Upper lobe of left lung (tissue), 6 donors: ENCODE results near the gene PTPN11. TPM values are rescaled to one million over a fixed set of nuclear protein-coding genes. Genes with fewer than 3 reads are reported as not detected.

Experiments used
- ATAC-seq, 2 donors: fragments of 200-7000 bp; cut with Tn5 transposase; one replicate each; pipeline ENCODE4 v1.9.1; 2022; ENCODE audit warnings: mild to moderate bottlenecking in 2 of 2, moderate library complexity in 2 of 2; ENCODE audit not compliant: low FRiP score in 2 of 2
- DNase-seq, 2 donors: peaks; one replicate each; pipeline ENCODE4 v3.0.0-alpha.2; 2019 to 2020
- H3K27ac ChIP-seq, 4 donors: fragments of 200-600 bp; sonication (generic); one replicate each; pipeline ENCODE4 v1.5.1; 2016 to 2019
- H3K27me3 ChIP-seq, 4 donors: fragments of 200-600 bp; sonication (generic); one replicate each; pipeline ENCODE4 v1.5.1; 2017 to 2019
- H3K36me3 ChIP-seq, 4 donors: fragments of 200-600 bp; sonication (generic); one replicate each; pipeline ENCODE4 v1.5.1; 2016 to 2019
- H3K4me1 ChIP-seq, 4 donors: fragments of 200-600 bp; sonication (generic); one replicate each; pipeline ENCODE4 v1.5.1; 2018 to 2019
- H3K4me3 ChIP-seq, 4 donors: fragments of 200-600 bp; sonication (generic); one replicate each; pipeline ENCODE4 v1.5.1; 2017 to 2019; ENCODE audit warnings: mild to moderate bottlenecking in 2 of 4, moderate library complexity in 1 of 4
- H3K9me3 ChIP-seq, 4 donors: fragments of 200-600 bp; sonication (generic); one replicate each; pipeline ENCODE4 v1.5.1; 2018 to 2019
- CTCF ChIP-seq, 6 experiments: fragments of 450-650 bp in 4 of 6; fragments of 200-600 bp in 2 of 6; sonication (generic) in 2 of 6; IDR thresholded peaks; one replicate each; pipeline ENCODE4 v1.5.1; 2016 to 2019; ENCODE audit warnings: antibody characterized with exemption in 6 of 6
- EP300 ChIP-seq, 4 donors: sonication (generic); formaldehyde crosslinking; IDR thresholded peaks; one replicate each; pipeline ENCODE4 v1.5.1; 2017; ENCODE audit warnings: antibody characterized with exemption in 4 of 4, control low read depth in 2 of 4
- POLR2A ChIP-seq, 4 donors: fragments of 450-650 bp; IDR thresholded peaks; one replicate each; pipeline ENCODE4 v1.5.1; 2016 to 2017; ENCODE audit warnings: antibody characterized with exemption in 4 of 4, mild to moderate bottlenecking in 2 of 4
- POLR2AphosphoS5 ChIP-seq, 2 donors: sonication (generic); formaldehyde crosslinking; IDR thresholded peaks; one replicate each; pipeline ENCODE4 v1.5.1; 2017; ENCODE audit warnings: antibody characterized with exemption in 2 of 2
- WGBS, 2 donors: methylation state at CpG; one replicate each; pipeline ENCODE4 v1.1.5; 2017 to 2018; 5-methylcytosine and 5-hydroxymethylcytosine counted together
- total RNA-seq, 6 donors: library from RNA; depleted of rRNA in 4 of 6; stranded (reverse); fragments of >200 nt in 4 of 6; gene quantifications; one replicate each; pipeline versions ENCODE4 v1.1.0 to v1.2.1, GENCODE V29; 2016 to 2021
- donor health status: DM: no; HTN: no; CAD: no; lungs with moderate emphysema.
- donor health status: DM: no; HTN: yes; CAD: no; lungs with severe emphysema.

The PTPN11 gene
- total RNA-seq, 6 donors from 2014 or later = 52.0 to 99.1 (median 84.5) TPM

GRCh38 chr12:112488257-112488876, 69.6 kb downstream of the PTPN11 start:
- Histone ChIP-seq H3K4me1 (no peaks in the 10 kb centered on the region), H3K27me3 (no peaks in the 10 kb centered on the region), H3K9me3 (no peaks in the 10 kb centered on the region), H3K4me3 (no peak overlapping the region), H3K27ac (no peak overlapping the region), H3K36me3 (peaks cover 22 to 92% (median 64%) of the 10 kb centered on the region in 4 donors)
- no peak for ATAC-seq
- TF ChIP-seq CTCF (IDR thresholded peaks at IDR 0.05) (no peak), POLR2A (IDR thresholded peaks at IDR 0.05) (no peak), EP300 (IDR thresholded peaks at IDR 0.05) (no peak)
- 90% methylated on average over 6 of the region's 6 CpGs for WGBS, 2 donors
- DNase-seq = no peak

GRCh38 chr12:112489456-112489855, 70.7 kb downstream of the PTPN11 start:
- Histone ChIP-seq H3K4me3 (no peak overlapping the region), H3K27me3 (no peaks in the 10 kb centered on the region), H3K4me1 (no peaks in the 10 kb centered on the region), H3K27ac (no peak overlapping the region), H3K36me3 (peaks cover 22 to 92% (median 60%) of the 10 kb centered on the region in 4 donors), H3K9me3 (no peaks in the 10 kb centered on the region)
- ATAC-seq = no peak
- DNase-seq = no peak
- 92 to 95% methylated on average over 6 of the region's 6 CpGs for WGBS, 2 donors
- TF ChIP-seq POLR2AphosphoS5 (IDR thresholded peaks at IDR 0.05) (no peak), CTCF (IDR thresholded peaks at IDR 0.05) (no peak), EP300 (IDR thresholded peaks at IDR 0.05) (no peak), POLR2A (IDR thresholded peaks at IDR 0.05) (no peak)

- ATAC-seq (no peak), DNase-seq (no peak)
- no peak overlapping the region for H3K27ac ChIP-seq
- H3K36me3 ChIP-seq = peaks cover 2 to 74% (median 21%) of the 10 kb centered on the region in 4 donors
- H3K4me1 ChIP-seq = no peaks in the 10 kb centered on the region
- 84 to 94% methylated on average over 3 of the region's 3 CpGs for WGBS, 2 donors
- H3K27me3 ChIP-seq = no peaks in the 10 kb centered on the region
- TF ChIP-seq POLR2AphosphoS5 (IDR thresholded peaks at IDR 0.05) (no peak), POLR2A (IDR thresholded peaks at IDR 0.05) (no peak), CTCF (IDR thresholded peaks at IDR 0.05) (no peak), EP300 (IDR thresholded peaks at IDR 0.05) (no peak)
- H3K9me3 ChIP-seq = no peaks in the 10 kb centered on the region
- no peak overlapping the region for H3K4me3 ChIP-seq
Observed at GRCh38 chr12:112496496-112496895, 77.7 kb downstream of the PTPN11 start.

- Histone ChIP-seq H3K36me3 (peaks cover 9 to 74% (median 28%) of the 10 kb centered on the region in 4 donors), H3K27ac (no peak overlapping the region), H3K4me3 (no peak overlapping the region), H3K27me3 (no peaks in the 10 kb centered on the region), H3K9me3 (no peaks in the 10 kb centered on the region), H3K4me1 (no peaks in the 10 kb centered on the region)
- TF ChIP-seq POLR2A (IDR thresholded peaks at IDR 0.05) = no peak
- no peak for TF ChIP-seq POLR2AphosphoS5 (IDR thresholded peaks at IDR 0.05)
- TF ChIP-seq CTCF (IDR thresholded peaks at IDR 0.05) = no peak
- TF ChIP-seq EP300 (IDR thresholded peaks at IDR 0.05) = no peak
- WGBS, 2 donors = 95 to 96% methylated on average over 1 of the region's 1 CpG
- no peak for ATAC-seq
- no peak for DNase-seq
Observed at GRCh38 chr12:112498580-112498979, 79.8 kb downstream of the PTPN11 start.

- ATAC-seq (no peak), DNase-seq (no peak)
- Histone ChIP-seq H3K27ac (no peak overlapping the region), H3K4me3 (no peak overlapping the region), H3K4me1 (no peaks in the 10 kb centered on the region), H3K27me3 (no peaks in the 10 kb centered on the region), H3K36me3 (peaks cover 37 to 74% (median 55%) of the 10 kb centered on the region in 4 donors), H3K9me3 (no peaks in the 10 kb centered on the region)
- 62 to 79% methylated on average over 4 of the region's 4 CpGs for WGBS, 2 donors
- TF ChIP-seq CTCF (IDR thresholded peaks at IDR 0.05) (no peak), EP300 (IDR thresholded peaks at IDR 0.05) (no peak), POLR2AphosphoS5 (IDR thresholded peaks at IDR 0.05) (no peak), POLR2A (IDR thresholded peaks at IDR 0.05) (no peak)
Observed at GRCh38 chr12:112503512-112503911, 84.8 kb downstream of the PTPN11 start.
